ENCODE measurements around the gene PGLYRP3. TPM values are rescaled to one million over a fixed set of nuclear protein-coding genes. Genes with fewer than 3 reads are reported as not detected.

PGLYRP3 gene
- total RNA-seq, 2 donors from 2014 or later: not detected

DNA sequence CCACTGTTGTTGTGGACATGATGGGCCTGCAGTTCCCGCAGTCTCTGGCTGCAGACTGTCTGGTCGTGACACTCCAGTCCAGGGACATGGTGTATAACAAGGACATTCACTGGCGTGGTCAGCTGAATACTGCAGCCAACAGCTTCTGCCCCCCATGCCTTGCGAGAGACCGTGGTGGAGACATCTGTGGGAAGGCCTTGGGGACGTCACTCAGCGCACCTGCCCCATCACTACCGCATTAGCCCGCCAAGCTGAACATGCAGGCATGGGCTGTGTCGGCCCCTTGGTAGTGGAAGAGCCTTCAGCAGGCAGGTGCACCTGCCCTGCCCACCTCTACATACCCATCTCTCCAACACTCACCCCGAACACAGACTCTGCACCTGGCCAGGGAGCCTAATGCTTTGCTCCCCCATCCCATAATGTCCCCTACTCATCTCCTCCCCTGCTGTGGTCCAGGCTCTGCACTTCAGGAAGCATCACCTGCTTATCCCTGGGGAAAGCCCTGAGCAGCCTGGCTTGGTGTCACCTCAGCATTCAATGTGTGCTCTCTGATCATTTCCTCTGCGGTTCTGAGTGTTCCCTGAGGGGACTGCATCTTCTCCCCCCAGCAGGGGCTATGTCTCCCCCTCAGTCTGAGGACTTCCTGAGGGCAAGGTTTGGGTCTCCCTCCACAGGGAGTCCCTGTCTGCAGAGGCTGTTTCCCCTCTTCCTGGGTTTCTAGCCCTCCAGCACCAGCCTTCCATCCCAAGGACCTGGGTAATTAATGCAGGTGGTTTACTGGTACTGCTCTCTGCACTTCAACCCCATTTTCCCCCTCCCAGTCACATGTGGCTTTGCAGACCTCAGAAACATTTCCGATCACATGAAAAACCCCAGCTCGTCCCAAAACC is 32.7 kb upstream of the PGLYRP3 start:
- Histone ChIP-seq H3K4me1 (no peaks in the 10 kb centered on the region), H3K27ac (no peak overlapping the region), H3K9me3 (no peaks in the 10 kb centered on the region), H3K9ac (ENCODE audit: low read depth in 2 of 2, low read length in 2 of 2) (no peak overlapping the region), H3K4me3 (no peak overlapping the region), H3K27me3 (no peaks in the 10 kb centered on the region), H3K36me3 (no peaks in the 10 kb centered on the region)
- intact Hi-C loops (cut with DNase I): no loop called here
- peak; percentile 11 for DNase-seq
- TF ChIP-seq CTCF (IDR thresholded peaks at IDR 0.05): no peak

DNA sequence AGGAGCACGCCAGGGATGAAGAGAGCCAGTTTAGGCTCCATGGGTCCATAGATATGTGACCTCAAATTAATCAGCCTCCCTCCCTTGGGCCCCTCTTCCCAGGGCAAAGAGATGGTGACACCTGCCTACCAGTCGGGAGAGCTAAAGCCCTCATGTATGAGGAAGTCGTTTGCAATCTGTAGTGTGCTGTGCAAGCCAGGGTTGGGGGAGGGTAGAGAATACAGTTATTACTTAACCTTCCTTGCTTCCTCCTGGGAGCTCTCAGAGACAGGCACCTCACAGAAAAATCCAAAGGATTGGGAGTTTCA is 31.9 kb upstream of the PGLYRP3 start:
- H3K36me3 ChIP-seq: no peaks in the 10 kb centered on the region
- H3K9me3 ChIP-seq: no peaks in the 10 kb centered on the region
- peak; percentile 27 for DNase-seq
- intact Hi-C loops (cut with DNase I): no loop called here
- no peak overlapping the region for H3K27ac ChIP-seq
- TF ChIP-seq CTCF (IDR thresholded peaks at IDR 0.05): no peak
- H3K9ac ChIP-seq (ENCODE audit: low read depth in 2 of 2, low read length in 2 of 2): no peak overlapping the region
- H3K4me3 ChIP-seq: no peak overlapping the region
- H3K4me1 ChIP-seq: no peaks in the 10 kb centered on the region
- no peaks in the 10 kb centered on the region for H3K27me3 ChIP-seq

- intact Hi-C loops (cut with DNase I): no loop called here
- Histone ChIP-seq H3K27ac (no peak overlapping the region), H3K4me1 (no peaks in the 10 kb centered on the region), H3K36me3 (no peaks in the 10 kb centered on the region), H3K9ac (ENCODE audit: low read depth in 2 of 2, low read length in 2 of 2) (no peak overlapping the region), H3K4me3 (no peak overlapping the region), H3K27me3 (no peaks in the 10 kb centered on the region), H3K9me3 (no peaks in the 10 kb centered on the region)
- DNase-seq: peak; percentile 15
- no peak for TF ChIP-seq CTCF (IDR thresholded peaks at IDR 0.05)
These were observed 31.3 kb upstream of the PGLYRP3 start for GRCh38 chr1:153343811-153344717.

GRCh38 chr1:153343040-153343681 is 30.4 kb upstream of the PGLYRP3 start:
- no peak overlapping the region for H3K4me3 ChIP-seq
- intact Hi-C loops (cut with DNase I): no loop called here

More at GRCh38 chr1:153343040-153343681, 30.4 kb upstream of the PGLYRP3 start:
- H3K36me3 ChIP-seq: no peaks in the 10 kb centered on the region
- no peak for TF ChIP-seq CTCF (IDR thresholded peaks at IDR 0.05)
- H3K9ac ChIP-seq (ENCODE audit: low read depth in 2 of 2, low read length in 2 of 2): no peak overlapping the region
- no peak for DNase-seq
- H3K4me1 ChIP-seq: no peaks in the 10 kb centered on the region
- H3K27me3 ChIP-seq: no peaks in the 10 kb centered on the region
- H3K9me3 ChIP-seq: no peaks in the 10 kb centered on the region
- H3K27ac ChIP-seq: no peak overlapping the region

All from colonic mucosa (tissue), 4 donors.